Measurements from ENCODE around the gene PDGFRA.

DNA sequence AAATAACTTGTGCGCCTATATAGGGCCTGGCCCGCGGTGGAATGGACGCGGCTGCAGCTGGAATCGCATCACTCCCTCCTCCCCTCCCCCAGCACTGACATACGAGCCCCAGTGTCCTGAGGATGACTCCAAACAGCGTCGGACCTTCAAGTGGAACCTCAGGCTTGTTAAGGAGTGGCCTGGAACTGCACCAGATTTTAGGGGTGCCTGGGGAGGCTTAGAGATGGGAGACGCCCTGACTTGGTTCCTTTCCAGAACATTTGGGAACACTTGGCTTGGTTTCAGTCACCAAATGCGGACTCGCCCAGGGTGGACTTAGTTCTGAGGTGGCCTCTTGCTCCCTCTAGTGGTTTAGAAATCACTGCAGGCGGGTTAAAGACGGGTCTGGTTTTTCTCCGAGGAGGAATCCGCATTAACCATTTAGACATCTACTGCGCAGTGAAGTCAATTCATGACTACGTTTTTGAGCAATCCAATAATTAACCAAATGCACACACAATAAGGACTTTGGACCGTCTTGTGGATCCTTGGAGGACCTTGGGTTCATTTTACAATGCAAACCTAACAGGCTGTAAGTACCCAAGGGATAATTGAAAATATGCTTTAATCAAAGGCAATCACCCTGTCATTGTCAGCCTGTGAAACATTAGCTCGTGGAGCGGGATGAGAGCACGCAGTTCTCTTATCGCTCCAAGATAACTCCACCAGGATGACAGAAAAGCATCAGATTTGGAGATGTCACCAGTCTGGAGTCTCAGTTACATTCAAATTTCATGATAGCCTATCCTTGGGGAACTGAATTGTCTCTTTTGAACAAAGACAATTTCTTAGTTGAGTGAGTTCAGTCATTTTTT is 11.2 kb upstream of the PDGFRA start:
- no peak for TF ChIP-seq POLR2A (IDR thresholded peaks at IDR 0.05; ENCODE audit: low read depth)
- TF ChIP-seq, protein P1, sequence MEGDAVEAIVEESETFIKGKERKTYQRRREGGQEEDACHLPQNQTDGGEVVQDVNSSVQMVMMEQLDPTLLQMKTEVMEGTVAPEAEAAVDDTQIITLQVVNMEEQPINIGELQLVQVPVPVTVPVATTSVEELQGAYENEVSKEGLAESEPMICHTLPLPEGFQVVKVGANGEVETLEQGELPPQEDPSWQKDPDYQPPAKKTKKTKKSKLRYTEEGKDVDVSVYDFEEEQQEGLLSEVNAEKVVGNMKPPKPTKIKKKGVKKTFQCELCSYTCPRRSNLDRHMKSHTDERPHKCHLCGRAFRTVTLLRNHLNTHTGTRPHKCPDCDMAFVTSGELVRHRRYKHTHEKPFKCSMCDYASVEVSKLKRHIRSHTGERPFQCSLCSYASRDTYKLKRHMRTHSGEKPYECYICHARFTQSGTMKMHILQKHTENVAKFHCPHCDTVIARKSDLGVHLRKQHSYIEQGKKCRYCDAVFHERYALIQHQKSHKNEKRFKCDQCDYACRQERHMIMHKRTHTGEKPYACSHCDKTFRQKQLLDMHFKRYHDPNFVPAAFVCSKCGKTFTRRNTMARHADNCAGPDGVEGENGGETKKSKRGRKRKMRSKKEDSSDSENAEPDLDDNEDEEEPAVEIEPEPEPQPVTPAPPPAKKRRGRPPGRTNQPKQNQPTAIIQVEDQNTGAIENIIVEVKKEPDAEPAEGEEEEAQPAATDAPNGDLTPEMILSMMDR (IDR thresholded peaks at IDR 0.05), result peak; percentile 87 to 95 (median 91)
